MCF 10A (cell line): Measurements from ENCODE around the gene WNT5B. TPM values are rescaled to one million over a fixed set of nuclear protein-coding genes. Genes with fewer than 3 reads are reported as not detected.

ENCODE experiments used
- BruUV-seq: library from RNA; stranded (reverse); fragments of 400-500 nt; replicated peaks from 2 replicates; lab custom pipeline; 2021; lab: Mats Ljungman, UMichigan
- CTCF ChIA-PET: fragments of 300-600 bp; sonication (Branson Sonifier 250); formaldehyde crosslinking; extraction: SDS; loops from one replicate; lab custom pipeline; 2021; ENCODE audit warnings: antibody characterized with exemption, inconsistent platforms; lab: Yijun Ruan, JAX
- POLR2A ChIA-PET: fragments of 300-600, 350-650 bp; sonication (Branson Sonifier 250); formaldehyde crosslinking; extraction: SDS; loops from one replicate; lab custom pipeline; 2020; ENCODE audit warnings: antibody characterized with exemption, inconsistent platforms; lab: Yijun Ruan, JAX
- DNase-seq: peaks from one replicate; pipeline ENCODE4 v3.0.0-alpha.2; 2018; ENCODE audit not compliant: unreplicated experiment
- H3K27ac Mint-ChIP-seq: one replicate; pipeline ENCODE4 v1.8.0; 2022; ENCODE audit warnings: mild to moderate bottlenecking, low read depth, mixed read lengths; ENCODE audit not compliant: unreplicated experiment
- H3K27me3 Mint-ChIP-seq: one replicate; pipeline ENCODE4 v1.8.0; 2022; ENCODE audit warnings: mixed read lengths; ENCODE audit not compliant: insufficient read depth, unreplicated experiment
- H3K36me3 Mint-ChIP-seq: one replicate; pipeline ENCODE4 v1.8.0; 2022; ENCODE audit warnings: mild to moderate bottlenecking, moderate library complexity, mixed read lengths; ENCODE audit not compliant: insufficient read depth, unreplicated experiment
- H3K4me1 Mint-ChIP-seq: one replicate; pipeline ENCODE4 v1.8.0; 2022; ENCODE audit warnings: mixed read lengths; ENCODE audit not compliant: insufficient read depth, unreplicated experiment
- H3K4me3 Mint-ChIP-seq: one replicate; pipeline ENCODE4 v1.8.0; 2022; ENCODE audit warnings: mild to moderate bottlenecking, moderate library complexity, mixed read lengths; ENCODE audit not compliant: unreplicated experiment
- H3K9me3 Mint-ChIP-seq: one replicate; pipeline ENCODE4 v1.8.0; 2022; ENCODE audit warnings: mixed read lengths; ENCODE audit not compliant: unreplicated experiment
- CTCF ChIP-seq: fragments of 200-600 bp; IDR thresholded peaks from one replicate; pipeline ENCODE4 v1.8.0; 2022; ENCODE audit warnings: antibody characterized with exemption, mild to moderate bottlenecking; ENCODE audit not compliant: unreplicated experiment
- intact Hi-C: fragments of 100-400 bp; cut with micrococcal nuclease; formaldehyde crosslinking; loops from 2 replicates; pipeline ENCODE4 v1.14.1; 2022
- total RNA-seq: library from RNA; stranded (reverse); gene quantifications from 2 replicates; pipeline ENCODE4 v1.2.3, GENCODE V29; 2022

WNT5B gene
- total RNA-seq, 1 experiment from 2014 or later, result 0.21 TPM

GRCh38 chr12:1592444-1593173, 36.4 kb upstream of the WNT5B start:
- peak; percentile 66 for DNase-seq
- no peak for TF ChIP-seq CTCF
- no TSS peak for BruUV-seq
- Mint-ChIP-seq H3K4me1 (peaks cover 49% of the 10 kb centered on the region), H3K9me3 (no peaks in the 10 kb centered on the region), H3K27me3 (no peaks in the 10 kb centered on the region), H3K27ac (peak overlapping the region; percentile 91), H3K4me3 (peak overlapping the region; percentile 81), H3K36me3 (peaks cover 7% of the 10 kb centered on the region)
- CTCF ChIA-PET, result interaction anchor here (0.6 to 8.2 kb wide), 7 partner anchors 9 to 1023 kb away, joined by 3 to 66 read pairs (median 4); no protein-coding TSS in a partner anchor
- POLR2A ChIA-PET, result interaction anchor here (0.5 to 4.8 kb wide), 15 partner anchors 10 to 1022 kb away, joined by 3 to 59 read pairs (median 4); partner anchors contain the start of genes RAD52, WNK1 and WNT5B
- intact Hi-C loops, result loop anchor here (5.0 kb wide), 1 partner anchor 840 kb away; the partner anchor contains the start of gene WNK1

- ChIA-PET CTCF (interaction anchor here (0.6 to 8.2 kb wide), 11 partner anchors 10 to 1023 kb away, joined by 3 to 66 read pairs (median 3); no protein-coding TSS in a partner anchor), POLR2A (interaction anchor here (0.5 to 4.8 kb wide), 14 partner anchors 10 to 1022 kb away, joined by 3 to 59 read pairs (median 4); partner anchors contain the start of genes RAD52 and WNT5B)
- H3K9me3 Mint-ChIP-seq, result no peaks in the 10 kb centered on the region
- H3K36me3 Mint-ChIP-seq, result peaks cover 4% of the 10 kb centered on the region
- peak overlapping the region; percentile 81 for H3K4me3 Mint-ChIP-seq
- DNase-seq, result peak; percentile 42
- H3K27ac Mint-ChIP-seq, result peak overlapping the region; percentile 91
- peaks cover 42% of the 10 kb centered on the region for H3K4me1 Mint-ChIP-seq
- H3K27me3 Mint-ChIP-seq, result no peaks in the 10 kb centered on the region
- intact Hi-C loops, result loop anchor here (5.0 kb wide), 1 partner anchor 841 kb away; the partner anchor contains the start of gene WNK1
- TF ChIP-seq CTCF, result no peak
- BruUV-seq, result no TSS peak
Observed at GRCh38 chr12:1593174-1594005, 35.6 kb upstream of the WNT5B start.

- no TSS peak for BruUV-seq
- Mint-ChIP-seq H3K9me3 (no peaks in the 10 kb centered on the region), H3K27me3 (no peaks in the 10 kb centered on the region), H3K27ac (no peak overlapping the region), H3K36me3 (peaks cover 4% of the 10 kb centered on the region), H3K4me3 (peak overlapping the region; percentile 81), H3K4me1 (peaks cover 36% of the 10 kb centered on the region)
- ChIA-PET POLR2A (interaction anchor here (0.7 to 4.8 kb wide), 6 partner anchors 9 to 841 kb away, joined by 3 to 59 read pairs (median 8); partner anchors contain the start of gene RAD52), CTCF (interaction anchor here (0.6 to 8.2 kb wide), 4 partner anchors 9 to 477 kb away, joined by 3 to 66 read pairs (median 4); no protein-coding TSS in a partner anchor)
- no peak for TF ChIP-seq CTCF
- intact Hi-C loops, result loop anchor here (5.0 kb wide), 1 partner anchor 842 kb away; the partner anchor contains the start of gene WNK1
- DNase-seq, result peak; percentile 58
Observed at GRCh38 chr12:1594006-1594260, 35.1 kb upstream of the WNT5B start.
